Measurements from ENCODE around the gene IMMP1L. TPM values are rescaled to one million over a fixed set of nuclear protein-coding genes. Genes with fewer than 3 reads are reported as not detected.

The IMMP1L gene
- total RNA-seq, 1 experiment from 2014 or later = 21.1 TPM

- BruUV-seq (replicated peaks) = no TSS peak
- Histone ChIP-seq H3K4me3 (ENCODE audit: low read depth in 2 of 2, low read length in 2 of 2) (no peak overlapping the region), H3K27ac (ENCODE audit: low read length) (no peak overlapping the region), H3K4me1 (ENCODE audit: control insufficient read depth, insufficient read depth, low read length) (no peaks in the 10 kb centered on the region), H3K9me3 (ENCODE audit: control insufficient read depth, insufficient read depth, low read depth, low read length) (no peaks in the 10 kb centered on the region), H3K27me3 (ENCODE audit: control insufficient read depth, insufficient read depth, low read length) (no peaks in the 10 kb centered on the region), H3K36me3 (ENCODE audit: control insufficient read depth, insufficient read depth, low read length) (no peaks in the 10 kb centered on the region)
- CTCF ChIA-PET = no interaction called here
- ATAC-seq = no peak
- in situ Hi-C loops (cut with HindIII; ENCODE audit: low pct_unique_long_range_greater_than_20kb, low sequenced_read_pairs) (no loop called here), intact Hi-C loops (cut with micrococcal nuclease; ENCODE audit: unreplicated experiment) (no loop called here)
- no peak for DNase-seq (ENCODE audit: low read depth, low spot score)
- TF ChIP-seq TCF7L2 (IDR thresholded peaks at IDR 0.05; ENCODE audit: low read depth, low read length) (no peak), POLR2AphosphoS5 (IDR thresholded peaks at IDR 0.05; ENCODE audit: low read depth, low read length) (no peak), SIN3A (IDR thresholded peaks at IDR 0.05; ENCODE audit: borderline replicate concordance, insufficient read depth, low read depth, low read length) (no peak), REST (IDR thresholded peaks at IDR 0.05; ENCODE audit: insufficient read depth in 1 of 2, low read depth in 2 of 2, low read length in 1 of 2) (no peak), CTCF (IDR thresholded peaks at IDR 0.05) (no peak)
- POLR2A ChIA-PET = no interaction called here
Observed at GRCh38 chr11:31408201-31408600, 101.2 kb downstream of the IMMP1L start.

GRCh38 chr11:31404614-31405013 lies 104.8 kb downstream of the IMMP1L start:
- in situ Hi-C loops (cut with HindIII; ENCODE audit: low pct_unique_long_range_greater_than_20kb, low sequenced_read_pairs) = no loop called here

More at GRCh38 chr11:31404614-31405013, 104.8 kb downstream of the IMMP1L start:
- DNase-seq (ENCODE audit: low read depth, low spot score) = no peak
- no peaks in the 10 kb centered on the region for H3K36me3 ChIP-seq (ENCODE audit: control insufficient read depth, insufficient read depth, low read length)
- H3K27me3 ChIP-seq (ENCODE audit: control insufficient read depth, insufficient read depth, low read length) = no peaks in the 10 kb centered on the region
- H3K9me3 ChIP-seq (ENCODE audit: control insufficient read depth, insufficient read depth, low read depth, low read length) = no peaks in the 10 kb centered on the region
- H3K4me1 ChIP-seq (ENCODE audit: control insufficient read depth, insufficient read depth, low read length) = no peaks in the 10 kb centered on the region
- intact Hi-C loops (cut with micrococcal nuclease; ENCODE audit: unreplicated experiment) = no loop called here
- TF ChIP-seq CTCF (IDR thresholded peaks at IDR 0.05) (no peak), REST (IDR thresholded peaks at IDR 0.05; ENCODE audit: insufficient read depth in 1 of 2, low read depth in 2 of 2, low read length in 1 of 2) (no peak), POLR2AphosphoS5 (IDR thresholded peaks at IDR 0.05; ENCODE audit: low read depth, low read length) (no peak), TCF7L2 (IDR thresholded peaks at IDR 0.05; ENCODE audit: low read depth, low read length) (no peak), SIN3A (IDR thresholded peaks at IDR 0.05; ENCODE audit: borderline replicate concordance, insufficient read depth, low read depth, low read length) (no peak)
- CTCF ChIA-PET = no interaction called here
- H3K4me3 ChIP-seq (ENCODE audit: low read depth in 2 of 2, low read length in 2 of 2) = no peak overlapping the region
- no peak for ATAC-seq
- POLR2A ChIA-PET = interaction anchor here (0.7 kb wide), 1 partner anchor 56 kb away, joined by 5 read pairs; no protein-coding TSS in a partner anchor
- no peak overlapping the region for H3K27ac ChIP-seq (ENCODE audit: low read length)
- no TSS peak for BruUV-seq (replicated peaks)

Measured in Panc1 (cell line).